Activated CD8-positive, alpha-beta memory T cell treated with anti-CD3 and anti-CD28 coated beads, Interleukin-2, amount 50 U/mL, for 1 hour (primary cell): ENCODE measurements around the gene TFPT.
"Not testable (repeated sequence)": the region's sequence is repeated elsewhere in the genome, so short reads cannot be mapped to it uniquely, and the experiment has no call there.

ENCODE experiments used
- DNase-seq: peaks from one replicate; pipeline ENCODE4 v3.0.0-alpha.2; 2020; ENCODE audit errors: extremely low read depth

The TFPT gene

DNA sequence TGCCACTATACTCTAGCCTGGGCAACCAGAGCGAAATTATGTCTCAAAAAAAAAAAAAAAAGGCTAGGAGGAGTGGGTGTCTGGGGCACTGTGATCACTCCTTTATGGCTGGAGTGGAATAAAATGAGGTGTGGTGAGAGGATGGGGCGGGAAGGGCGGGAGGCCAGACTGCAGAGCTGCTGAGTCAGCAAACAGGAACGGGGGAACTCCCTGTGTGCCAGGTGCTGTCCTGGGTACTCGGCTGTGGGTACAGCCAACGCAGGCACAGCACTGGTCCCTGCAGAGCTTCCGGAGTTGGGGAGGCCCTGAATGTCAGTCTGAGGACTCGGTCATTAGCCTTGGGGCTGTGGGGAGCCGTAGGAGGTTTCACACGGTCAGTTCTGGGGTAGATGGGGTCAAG, 5.8 kb upstream of the TFPT start:
- no peak for DNase-seq

DNA sequence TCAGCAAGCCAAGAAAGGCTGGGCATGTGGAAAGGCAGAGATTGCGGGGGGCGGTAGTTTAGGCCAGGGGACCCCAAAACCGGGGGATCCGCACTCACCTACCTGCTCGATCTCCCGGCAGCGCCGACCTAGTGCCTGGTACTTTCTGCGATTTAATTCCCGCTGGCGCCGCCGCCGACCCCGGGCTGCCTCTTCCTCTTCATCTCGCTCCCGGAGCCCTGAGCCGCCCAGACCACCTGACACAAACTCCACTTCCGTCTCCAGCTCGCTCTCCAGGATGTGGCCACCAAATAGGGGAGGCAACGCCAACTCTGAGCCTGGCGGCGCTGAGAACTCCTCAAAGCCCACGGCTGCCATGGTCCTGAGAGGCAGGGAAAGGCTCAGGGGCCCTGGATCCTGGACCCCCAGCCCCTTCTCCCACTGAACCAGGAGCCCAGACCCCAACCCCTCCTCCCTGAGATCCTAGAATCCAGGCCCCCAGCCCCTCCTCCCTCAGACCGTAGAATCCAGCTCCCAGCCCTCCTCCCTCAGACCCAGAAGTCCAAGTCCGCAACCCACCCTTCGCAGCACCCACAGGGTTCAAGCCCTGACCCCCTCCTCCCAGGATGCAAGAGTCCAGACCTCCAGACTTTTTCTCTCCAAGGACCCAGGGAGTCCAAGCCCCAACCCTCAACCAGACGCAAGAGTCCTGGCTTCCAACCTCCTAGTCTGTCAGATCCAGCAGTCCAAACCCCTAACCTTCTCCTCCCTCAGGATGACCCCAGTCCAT, 933 bp downstream of the TFPT start:
- DNase-seq, result no peak

DNA sequence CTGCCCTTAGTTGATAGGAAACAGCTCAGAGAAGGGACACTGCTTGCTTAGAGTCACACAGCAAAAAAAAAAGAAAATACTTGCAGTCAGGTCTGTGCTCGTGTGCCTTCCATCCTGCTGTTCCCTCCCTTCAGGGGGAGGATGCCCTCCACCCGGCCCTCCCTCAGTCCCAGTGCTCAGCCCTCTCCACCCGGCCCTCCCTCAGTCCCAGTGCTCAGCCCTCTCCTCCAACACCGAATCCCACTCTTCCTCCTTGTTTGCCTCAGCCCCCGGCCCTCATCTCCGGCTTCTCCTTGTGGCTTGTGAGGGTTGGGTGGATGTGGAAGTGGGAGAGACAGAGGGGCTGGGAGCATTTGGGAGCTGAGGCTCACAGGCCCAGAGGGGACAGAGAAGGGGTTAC, 5.8 kb downstream of the TFPT start:
- no peak for DNase-seq

DNA sequence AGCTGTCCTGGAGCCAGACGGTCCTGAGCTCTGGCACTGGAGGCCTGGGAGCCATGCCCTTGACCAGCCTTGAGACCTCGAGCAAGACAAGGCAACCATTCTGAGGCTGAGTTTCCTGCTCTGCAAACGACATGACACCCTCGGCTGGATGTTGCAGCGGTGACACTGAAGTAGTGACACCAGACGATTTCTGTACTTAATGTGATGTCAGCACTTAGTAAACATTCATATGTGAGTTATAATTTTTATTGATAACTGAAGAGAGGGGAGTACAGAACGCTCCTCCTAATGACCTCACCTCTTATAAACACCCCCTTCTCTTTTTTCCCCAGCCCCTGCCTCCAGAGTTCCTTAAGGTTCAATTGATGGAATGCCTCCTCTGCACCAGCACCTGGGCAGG, 7.0 kb downstream of the TFPT start:
- no peak for DNase-seq

DNA sequence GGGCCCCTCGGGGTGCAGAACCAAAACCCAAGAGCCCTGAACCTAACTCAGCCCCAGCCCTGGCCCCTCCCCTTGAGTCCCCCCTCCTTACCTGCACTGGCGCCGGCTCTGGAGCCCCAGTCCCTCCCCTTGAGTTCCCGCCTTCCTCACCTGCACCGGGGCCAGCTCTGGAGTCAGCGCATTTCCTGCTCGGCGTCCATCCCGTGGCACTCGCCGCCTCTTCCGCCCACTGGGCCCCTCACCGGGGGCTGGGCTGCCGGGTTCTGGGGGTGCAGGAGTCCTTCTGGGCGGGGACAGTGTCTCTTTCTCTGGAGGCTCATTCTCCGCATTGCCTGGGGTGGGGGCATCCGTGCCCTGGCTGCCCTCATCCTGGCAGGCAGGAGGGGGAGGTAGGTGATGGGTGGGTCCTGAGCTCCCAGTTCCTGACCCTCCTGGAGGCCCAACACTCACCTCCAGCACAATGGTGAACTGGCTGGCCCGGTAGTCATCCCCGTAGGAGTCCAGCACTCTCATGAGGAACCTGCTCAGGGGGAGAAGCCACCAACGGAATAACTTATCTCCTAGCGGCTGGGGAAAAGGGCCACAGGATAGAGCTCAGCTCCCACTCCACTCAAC, 7.5 kb downstream of the TFPT start:
- DNase-seq, result no peak

DNA sequence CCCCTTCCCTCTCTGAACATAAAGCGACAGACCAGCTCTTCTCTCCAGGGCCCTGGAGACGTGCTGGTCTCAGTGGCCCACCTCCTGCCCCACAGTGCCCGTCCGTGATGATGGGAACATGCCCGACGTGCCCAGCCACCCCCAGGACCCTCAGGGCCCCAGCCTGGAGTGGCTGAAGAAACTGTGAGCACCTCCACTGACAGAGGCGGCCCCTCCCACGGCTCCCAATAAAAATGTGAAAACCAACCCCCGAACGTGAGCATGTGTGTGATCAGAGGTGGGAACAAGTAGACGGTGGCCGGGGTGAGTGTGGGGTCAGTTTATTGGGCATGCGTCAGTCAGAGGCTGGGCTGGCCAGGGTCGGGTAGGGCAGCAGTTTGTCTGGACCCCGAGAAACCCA, 8.7 kb downstream of the TFPT start:
- no peak for DNase-seq

DNA sequence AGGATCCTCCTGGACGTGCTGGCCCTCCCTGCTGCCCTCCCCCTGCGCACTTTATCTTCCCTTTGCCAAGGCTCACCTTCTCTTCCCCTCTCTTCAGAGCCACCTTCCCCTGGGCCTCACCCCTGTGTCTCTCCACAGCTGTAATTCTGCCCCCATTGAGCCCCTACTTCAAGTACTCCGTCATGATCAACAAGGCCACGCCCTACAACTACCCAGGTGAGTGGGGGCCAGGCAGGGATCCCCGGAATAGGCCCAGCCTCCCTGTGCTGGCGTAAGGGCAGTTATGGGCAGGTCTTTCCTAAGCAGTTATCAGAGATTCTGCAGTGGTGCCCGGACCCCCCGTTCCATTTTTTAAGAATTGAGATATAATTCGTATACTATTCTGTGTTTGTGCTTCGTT, 9.7 kb downstream of the TFPT start:
- no peak for DNase-seq

DNA sequence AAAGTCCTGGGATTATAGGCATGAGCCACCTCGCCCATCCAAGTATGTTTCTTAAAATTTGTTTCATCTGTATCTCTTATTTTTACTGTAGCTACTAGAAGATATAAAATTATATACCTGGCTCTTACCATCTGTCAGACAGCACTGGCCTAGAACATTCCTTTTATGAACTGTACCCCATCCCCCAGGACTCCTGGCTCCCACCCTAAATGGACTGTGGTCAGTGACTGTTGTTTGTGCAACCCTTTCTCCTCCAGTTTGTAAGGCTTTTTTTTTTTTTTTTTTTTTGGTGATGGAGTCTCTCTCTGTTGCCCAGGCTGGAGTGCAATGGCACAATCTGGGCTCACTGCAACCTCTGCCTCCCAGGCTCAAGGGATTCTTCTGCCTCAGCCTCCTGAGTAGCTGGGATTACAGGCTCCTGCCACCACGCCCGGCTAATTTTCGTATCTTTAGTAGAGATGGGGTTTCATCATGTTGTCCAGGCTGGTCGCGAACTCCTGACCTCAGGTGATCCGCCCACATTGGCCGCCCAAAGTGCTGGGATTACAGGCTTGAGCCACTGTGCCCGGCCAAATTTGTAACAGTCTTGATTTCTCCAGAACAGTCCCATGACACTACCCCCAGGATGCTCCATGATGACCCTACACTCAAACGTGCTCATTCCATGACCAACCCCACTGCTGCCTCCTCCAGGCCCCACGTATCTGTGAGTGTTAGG, 10.3 kb downstream of the TFPT start:
- no peak for DNase-seq

DNA sequence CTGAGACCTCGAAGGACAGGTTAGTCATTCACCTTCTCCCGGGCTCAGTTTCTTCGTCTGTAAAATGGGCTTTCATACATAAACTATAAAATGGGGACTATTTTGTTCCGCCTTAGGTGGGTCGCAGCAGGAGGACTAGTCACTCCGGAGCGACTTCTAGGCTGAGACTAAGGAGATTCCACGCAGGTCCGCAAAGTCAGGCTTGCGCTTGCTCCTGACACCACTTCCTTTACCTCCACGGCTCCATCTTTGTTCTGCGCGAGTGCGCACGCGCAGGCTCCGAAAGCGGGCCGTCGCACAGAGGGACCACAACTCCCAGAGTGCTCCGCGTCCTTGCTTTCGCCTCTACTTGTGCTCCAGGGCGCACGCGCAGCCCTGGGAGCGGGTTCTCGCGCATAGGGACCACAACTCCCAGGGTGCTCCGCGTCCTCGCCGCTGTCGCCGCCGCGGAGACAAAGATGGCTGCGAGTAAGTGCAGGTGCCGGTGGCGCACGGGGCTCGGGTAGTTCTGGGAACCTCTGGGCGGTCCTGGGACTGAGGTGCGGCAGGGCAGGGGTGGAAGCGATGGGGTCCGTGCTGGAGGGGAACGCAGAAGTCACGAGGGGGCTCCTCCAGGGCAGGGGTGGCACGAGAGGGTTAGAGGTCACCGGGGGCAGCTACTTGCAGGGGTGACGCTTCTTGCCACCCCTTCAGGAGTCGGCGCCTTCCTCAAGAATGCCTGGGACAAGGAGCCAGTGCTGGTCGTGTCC, 12.9 kb downstream of the TFPT start, which contains the start of gene NDUFA3:
TSS of gene NDUFA3 (plus strand) at position 435 of the 749 bp plus-strand sequence. CDS start at position 459, 24 bp downstream.
- DNase-seq, result peak; percentile 88

DNA sequence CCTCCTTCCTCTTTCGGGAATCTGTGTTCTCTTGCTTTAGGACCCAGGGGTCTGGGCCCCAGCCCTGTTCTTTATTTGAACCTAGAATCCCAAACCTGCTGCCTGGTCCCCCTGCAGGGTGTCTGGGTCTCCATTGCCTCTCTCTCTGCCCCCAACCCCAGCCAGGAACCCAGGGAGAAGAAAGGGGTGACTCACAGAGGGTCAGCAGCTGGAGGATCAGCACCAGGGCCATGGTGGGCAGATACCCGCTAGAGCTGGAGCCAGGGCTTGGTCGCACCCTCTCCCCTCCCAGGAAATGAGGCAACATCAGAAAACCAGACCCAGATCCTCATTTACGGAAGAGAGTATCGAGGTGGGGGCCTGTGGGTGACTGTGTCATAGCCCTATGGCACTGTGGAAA, 14.9 kb downstream of the TFPT start, which contains the start of gene OSCAR:
TSS of gene OSCAR (minus strand) at position 243 of the 400 bp plus-strand sequence. CDS start at position 232, 11 bp downstream.
- DNase-seq, result no peak

DNA sequence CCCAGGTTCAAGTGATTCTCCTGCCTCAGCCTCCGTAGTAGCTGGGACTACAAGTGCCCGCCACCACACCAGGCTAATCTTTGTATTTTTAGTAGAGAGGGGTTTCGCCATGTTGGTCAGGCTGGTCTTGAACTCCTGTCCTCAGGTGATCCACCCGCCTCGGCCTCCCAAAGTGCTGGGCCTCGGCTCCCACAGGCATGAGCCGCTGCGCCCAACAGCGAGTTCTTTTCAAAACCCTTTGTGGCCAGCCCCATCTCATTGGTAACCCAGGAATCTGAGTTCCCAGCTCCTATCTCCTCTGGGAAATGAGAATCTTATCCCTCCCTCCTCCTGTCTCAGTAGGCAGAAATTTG, 15.6 kb downstream of the TFPT start:
- not testable (repeated sequence) for DNase-seq

DNA sequence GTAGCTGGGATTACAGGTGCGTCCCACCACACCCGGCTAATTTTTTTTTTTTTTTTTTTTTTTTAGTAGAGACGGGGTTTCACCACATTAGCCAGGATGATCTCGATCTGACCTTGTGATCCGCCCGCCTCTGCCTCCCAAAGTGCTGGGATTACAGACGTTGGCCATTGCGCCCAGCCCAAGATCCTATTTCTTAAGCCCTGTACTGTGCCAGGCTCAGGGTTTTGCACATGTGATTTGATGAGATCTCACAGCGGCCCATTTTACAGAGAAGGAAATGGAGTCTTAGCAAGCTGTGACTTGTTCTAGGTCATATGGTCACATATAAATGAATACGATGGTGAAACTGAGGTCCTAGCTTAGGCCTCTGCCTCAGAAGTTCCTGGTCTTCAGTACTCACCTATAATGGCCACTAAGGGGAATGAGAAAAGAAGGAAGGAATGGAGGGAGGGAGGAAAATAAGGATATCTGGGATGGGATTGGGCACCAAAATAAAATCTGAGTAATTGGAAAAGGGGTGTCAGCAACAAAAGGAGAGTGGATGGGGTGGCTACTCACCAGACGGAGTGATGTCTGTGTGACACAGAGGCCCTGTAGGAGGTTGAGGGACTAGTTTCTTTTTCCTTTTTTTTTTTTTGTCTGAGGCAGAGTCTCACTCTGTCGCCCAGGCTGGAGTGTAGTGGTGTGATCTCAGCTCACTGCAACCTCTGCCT, 16.1 kb downstream of the TFPT start:
- DNase-seq, result no peak

DNA sequence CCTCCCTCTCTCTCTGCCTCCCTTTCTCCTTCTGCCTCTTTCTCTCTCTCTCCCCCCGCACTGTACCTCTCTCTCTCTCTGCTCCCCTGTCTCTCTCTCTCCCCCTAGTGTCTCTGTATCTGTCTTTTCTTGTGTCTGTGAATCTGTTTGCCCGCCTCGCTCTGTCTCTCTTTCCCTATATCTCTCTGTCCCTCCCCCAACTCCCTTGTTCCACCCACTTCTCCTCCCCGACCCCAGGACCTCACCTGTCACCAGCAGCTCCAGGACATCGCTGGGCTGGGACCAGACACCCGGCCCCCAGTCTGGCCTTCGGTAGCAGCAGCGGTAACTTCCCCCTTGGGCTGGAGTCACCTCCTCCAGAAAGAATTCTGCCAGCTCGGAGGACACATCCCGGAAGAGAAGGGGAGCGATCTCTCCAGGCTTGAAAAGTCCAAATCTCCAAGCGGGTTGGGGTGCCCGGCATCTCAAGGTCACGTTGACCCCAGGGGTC, 18.8 kb downstream of the TFPT start:
- DNase-seq, result no peak

DNA sequence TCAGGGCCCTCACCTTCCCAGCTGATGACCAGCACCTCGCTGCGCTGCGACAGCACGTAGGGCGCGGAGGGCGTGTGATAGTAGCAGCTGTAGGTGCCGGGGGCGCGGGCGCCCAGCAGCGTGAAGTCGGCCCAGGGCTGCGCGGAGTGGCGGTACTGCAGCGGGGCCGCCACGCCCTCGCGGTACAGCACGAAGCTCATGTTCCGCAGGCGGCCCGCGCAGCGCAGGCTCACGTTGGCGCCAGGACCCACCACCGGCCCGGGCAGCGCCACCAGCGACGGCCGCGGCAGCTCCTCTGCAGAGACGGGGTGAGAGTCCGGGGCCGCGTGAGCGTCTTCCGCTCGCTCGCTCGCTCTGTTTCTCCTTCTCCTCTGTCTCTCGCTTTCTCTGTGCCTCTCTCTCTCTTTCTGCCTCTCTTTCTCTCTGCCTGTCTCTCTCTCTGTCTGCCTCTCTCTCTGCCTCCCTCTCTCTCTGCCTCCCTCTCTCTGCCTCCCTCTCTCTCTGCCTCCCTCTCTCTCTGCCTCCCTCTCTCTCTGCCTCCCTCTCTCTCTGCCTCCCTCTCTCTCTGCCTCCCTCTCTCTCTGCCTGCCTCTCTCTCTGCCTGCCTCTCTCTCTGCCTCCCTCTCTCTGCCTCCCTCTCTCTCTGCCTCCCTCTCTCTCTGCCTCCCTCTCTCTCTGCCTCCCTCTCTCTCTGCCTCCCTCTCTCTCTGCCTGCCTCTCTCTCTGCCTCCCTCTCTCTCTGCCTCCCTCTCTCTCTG, 19.4 kb downstream of the TFPT start:
- not testable (repeated sequence) for DNase-seq

DNA sequence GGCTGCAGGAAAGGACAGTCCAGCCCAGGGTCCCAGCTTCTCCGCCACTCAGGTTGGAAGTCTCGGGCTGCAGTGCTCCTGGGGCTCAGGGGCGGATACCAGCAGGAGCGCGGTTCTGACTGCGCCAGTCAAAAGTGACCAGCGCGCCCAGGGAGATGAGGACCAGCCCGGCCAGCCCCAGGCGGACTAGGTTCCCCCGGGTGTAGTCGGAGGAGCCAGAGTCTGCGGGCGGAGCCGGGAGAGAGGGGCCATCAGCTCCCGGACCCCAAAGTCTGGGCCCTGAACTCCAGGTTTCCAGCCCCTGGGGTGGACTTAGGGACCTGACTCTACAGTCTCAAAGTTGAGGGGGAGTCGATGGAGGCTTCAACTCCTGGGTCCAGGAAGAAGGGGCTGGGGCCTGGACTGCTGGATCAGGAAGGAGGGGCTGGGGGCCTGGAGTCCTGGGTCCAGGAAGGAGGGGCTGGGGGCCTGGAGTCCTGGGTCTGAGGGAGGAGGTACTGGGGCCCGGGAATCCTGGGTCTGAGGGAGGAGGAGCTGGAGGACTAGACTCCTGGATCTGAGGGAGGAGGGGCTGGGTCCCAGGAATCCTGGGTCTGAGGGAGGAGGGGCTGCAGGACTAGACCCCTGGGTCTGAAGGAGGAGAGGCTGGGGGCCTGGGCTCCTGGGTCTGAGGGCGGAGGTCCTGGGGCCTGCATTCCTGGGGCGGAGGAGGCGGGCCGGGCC, 20.2 kb downstream of the TFPT start:
- no peak for DNase-seq

DNA sequence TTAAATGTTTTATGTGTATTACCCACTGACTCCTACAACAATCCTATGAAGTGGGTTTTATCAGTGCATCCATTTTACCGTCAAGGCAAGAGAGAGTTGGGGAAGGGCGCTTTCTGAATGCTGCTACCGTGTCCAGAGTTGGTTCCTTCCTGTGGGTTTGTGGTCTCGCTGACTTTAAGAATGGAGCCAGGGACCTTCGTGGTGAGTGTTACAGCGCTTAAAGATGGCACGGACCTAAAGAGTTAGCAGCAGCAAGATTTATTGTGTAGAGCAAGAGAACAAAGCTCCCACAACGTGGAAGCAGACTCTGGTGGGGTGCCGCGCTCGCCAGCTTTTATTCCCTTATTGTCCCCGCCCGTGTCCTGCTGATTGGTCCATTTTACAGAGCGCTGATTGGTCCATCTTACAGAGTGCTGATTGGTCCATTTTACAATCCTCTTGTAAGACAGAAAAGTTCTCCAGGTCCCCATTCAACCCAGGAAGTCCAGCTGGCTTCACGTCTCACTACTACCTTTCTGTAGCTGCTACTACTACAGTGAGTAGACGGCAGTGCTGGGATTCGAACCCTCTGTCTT, 20.9 kb downstream of the TFPT start:
- DNase-seq, result no peak

DNA sequence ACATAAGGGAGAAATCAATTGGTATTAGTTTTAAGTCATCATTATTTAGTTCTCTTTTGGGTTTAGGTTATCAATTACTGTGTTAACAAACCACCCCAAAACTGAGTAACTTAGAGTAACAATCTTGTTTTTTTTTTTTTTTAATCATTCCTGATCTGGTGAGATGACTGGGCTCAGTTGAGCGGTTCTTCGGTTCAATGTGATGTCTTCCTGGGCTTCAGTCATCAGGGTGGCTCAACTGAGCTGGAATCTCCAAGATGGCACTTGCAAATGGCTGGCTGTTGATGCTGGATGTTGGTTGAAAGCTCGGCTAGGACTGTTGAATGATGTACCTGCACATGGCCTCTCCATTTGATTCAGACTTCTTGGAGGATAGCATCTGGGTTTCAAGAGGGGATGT, 31.0 kb downstream of the TFPT start:
- DNase-seq, result no peak

DNA sequence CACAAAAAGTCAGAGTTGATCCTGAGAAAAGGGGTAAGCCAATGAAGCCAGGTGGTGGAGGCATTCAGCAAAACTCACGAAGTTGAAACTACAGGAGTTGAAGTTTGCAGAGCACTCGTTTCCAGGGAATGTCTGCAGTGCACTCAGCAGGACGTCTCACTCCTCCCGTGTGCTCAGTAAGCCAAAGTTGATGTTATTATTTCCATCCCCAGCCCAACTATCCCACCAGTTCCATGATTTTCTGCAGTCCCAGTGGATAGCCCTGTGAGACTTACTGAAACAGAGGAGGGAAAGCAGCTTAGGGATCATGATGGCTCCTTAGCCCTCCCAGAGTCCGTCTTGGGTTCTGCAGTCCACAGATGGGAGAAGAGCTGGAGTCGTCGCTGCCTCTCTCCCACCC, 34.4 kb downstream of the TFPT start, which contains the start of gene TARM1:
TSS of gene TARM1 (minus strand) at position 334 of the 400 bp plus-strand sequence. CDS start at position 309, 25 bp downstream.
- no peak for DNase-seq

DNA sequence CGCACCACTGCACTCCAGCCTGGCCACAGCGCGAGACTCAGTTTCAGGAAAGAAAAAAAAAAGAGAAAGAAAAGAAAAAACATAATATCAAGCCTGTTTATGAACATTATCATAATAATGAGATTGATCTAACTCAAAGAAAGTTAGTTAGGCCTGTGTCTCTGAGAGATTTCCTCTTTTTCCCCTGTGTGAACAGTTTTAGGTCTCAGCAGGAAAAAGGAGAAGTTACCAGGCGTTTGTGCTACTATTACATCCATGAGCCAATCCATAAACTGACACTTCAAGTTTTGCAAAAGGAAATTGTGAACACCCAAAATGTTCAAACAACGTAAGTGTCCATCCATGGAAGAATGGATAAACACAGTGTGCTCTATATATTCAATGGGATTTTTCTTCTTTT, 38.1 kb downstream of the TFPT start:
- no peak for DNase-seq
